Astrocyte (in vitro differentiated cells and primary cell): Measurements from ENCODE around the gene CD40.

Experiments used
- CTCF ChIP-seq: IDR thresholded peaks from 2 replicates; pipeline ENCODE4 v1.5.1; 2011; ENCODE audit warnings: low read depth, mild to moderate bottlenecking, inconsistent platforms, low read length, moderate library complexity; ENCODE audit not compliant: insufficient read depth
- EZH2 ChIP-seq: IDR thresholded peaks from 2 replicates; pipeline ENCODE4 v1.6.1; 2012; ENCODE audit warnings: mild to moderate bottlenecking, low read length, inconsistent platforms; ENCODE audit not compliant: insufficient read depth

GRCh38 chr20:46071573-46071972, 46.5 kb upstream of the CD40 start:
- no peak for TF ChIP-seq CTCF
- TF ChIP-seq EZH2: no peak
